Measurements from ENCODE around the gene PURB.

- TF ChIP-seq, protein P1, sequence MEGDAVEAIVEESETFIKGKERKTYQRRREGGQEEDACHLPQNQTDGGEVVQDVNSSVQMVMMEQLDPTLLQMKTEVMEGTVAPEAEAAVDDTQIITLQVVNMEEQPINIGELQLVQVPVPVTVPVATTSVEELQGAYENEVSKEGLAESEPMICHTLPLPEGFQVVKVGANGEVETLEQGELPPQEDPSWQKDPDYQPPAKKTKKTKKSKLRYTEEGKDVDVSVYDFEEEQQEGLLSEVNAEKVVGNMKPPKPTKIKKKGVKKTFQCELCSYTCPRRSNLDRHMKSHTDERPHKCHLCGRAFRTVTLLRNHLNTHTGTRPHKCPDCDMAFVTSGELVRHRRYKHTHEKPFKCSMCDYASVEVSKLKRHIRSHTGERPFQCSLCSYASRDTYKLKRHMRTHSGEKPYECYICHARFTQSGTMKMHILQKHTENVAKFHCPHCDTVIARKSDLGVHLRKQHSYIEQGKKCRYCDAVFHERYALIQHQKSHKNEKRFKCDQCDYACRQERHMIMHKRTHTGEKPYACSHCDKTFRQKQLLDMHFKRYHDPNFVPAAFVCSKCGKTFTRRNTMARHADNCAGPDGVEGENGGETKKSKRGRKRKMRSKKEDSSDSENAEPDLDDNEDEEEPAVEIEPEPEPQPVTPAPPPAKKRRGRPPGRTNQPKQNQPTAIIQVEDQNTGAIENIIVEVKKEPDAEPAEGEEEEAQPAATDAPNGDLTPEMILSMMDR (IDR thresholded peaks at IDR 0.05) = no peak
- TF ChIP-seq POLR2AphosphoS5 (IDR thresholded peaks at IDR 0.05) (no peak), POLR2A (IDR thresholded peaks at IDR 0.05) (no peak)
Observed at GRCh38 chr7:44914992-44915607, 29.8 kb upstream of the PURB start.

All from transverse colon (tissue), 4 donors.